C4-2B (cell line): Measurements from ENCODE around the gene TECPR2.

Experiments
- ZFX ChIP-seq: fragments of 450-650 bp; IDR thresholded peaks from 2 replicates; pipeline ENCODE4 v1.6.1; 2017
- TF ChIP-seq, protein P1 (sequence below): fragments of 450-650 bp; conservative IDR thresholded peaks from 2 replicates; pipeline ENCODE4 v1.5.1; 2017; ENCODE audit warnings: mild to moderate bottlenecking

DNA sequence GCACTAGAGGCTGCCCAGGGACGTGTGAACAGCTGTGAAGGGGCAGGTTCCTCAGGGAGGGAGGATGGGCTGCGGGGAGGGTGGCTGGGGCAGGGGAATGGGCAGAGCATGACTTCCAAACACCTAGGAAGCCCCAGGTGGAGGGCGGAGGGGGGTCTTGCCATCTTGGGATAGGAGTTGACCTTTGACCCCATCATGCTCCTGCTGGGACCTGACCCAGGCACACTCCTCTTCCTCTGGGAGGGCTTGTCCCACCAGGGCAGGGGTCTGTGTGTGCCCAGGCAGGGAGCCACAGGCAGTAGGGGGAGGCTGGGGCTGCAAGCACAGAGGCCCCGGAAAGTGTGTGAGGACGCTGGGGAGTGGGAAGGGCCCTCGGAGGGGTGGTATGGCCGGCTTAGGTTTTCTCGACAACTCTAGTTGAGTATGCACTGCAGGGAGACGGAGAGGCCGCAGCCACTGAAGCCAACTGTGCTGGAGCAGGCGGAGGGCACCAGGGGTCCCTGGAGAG, 150.1 kb downstream of the TECPR2 start:
- TF ChIP-seq, protein P1, sequence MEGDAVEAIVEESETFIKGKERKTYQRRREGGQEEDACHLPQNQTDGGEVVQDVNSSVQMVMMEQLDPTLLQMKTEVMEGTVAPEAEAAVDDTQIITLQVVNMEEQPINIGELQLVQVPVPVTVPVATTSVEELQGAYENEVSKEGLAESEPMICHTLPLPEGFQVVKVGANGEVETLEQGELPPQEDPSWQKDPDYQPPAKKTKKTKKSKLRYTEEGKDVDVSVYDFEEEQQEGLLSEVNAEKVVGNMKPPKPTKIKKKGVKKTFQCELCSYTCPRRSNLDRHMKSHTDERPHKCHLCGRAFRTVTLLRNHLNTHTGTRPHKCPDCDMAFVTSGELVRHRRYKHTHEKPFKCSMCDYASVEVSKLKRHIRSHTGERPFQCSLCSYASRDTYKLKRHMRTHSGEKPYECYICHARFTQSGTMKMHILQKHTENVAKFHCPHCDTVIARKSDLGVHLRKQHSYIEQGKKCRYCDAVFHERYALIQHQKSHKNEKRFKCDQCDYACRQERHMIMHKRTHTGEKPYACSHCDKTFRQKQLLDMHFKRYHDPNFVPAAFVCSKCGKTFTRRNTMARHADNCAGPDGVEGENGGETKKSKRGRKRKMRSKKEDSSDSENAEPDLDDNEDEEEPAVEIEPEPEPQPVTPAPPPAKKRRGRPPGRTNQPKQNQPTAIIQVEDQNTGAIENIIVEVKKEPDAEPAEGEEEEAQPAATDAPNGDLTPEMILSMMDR, result no peak
- TF ChIP-seq ZFX, result no peak
